ENCODE measurements around the gene OR2A42. TPM values are rescaled to one million over a fixed set of nuclear protein-coding genes. Genes with fewer than 3 reads are reported as not detected.
"Not testable (repeated sequence)": the region's sequence is repeated elsewhere in the genome, so short reads cannot be mapped to it uniquely, and the experiment has no call there.

Gene OR2A42
- total RNA-seq, 1 donor from 2014 or later: not detected

- H3K4me3 Mint-ChIP-seq; H3K4me1 Mint-ChIP-seq; POLR2A ChIA-PET; ATAC-seq (ENCODE audit: low read depth); CTCF ChIA-PET; H3K27me3 Mint-ChIP-seq; H3K9me3 Mint-ChIP-seq; DNase-seq; intact Hi-C loops (cut with micrococcal nuclease); H3K36me3 Mint-ChIP-seq (ENCODE audit: low read depth); H3K27ac Mint-ChIP-seq: not testable (repeated sequence)
Observed at GRCh38 chr7:144188578-144189171, 50.7 kb downstream of the OR2A42 start.

GRCh38 chr7:144187848-144188247 lies 51.6 kb downstream of the OR2A42 start:
- POLR2A ChIA-PET, H3K9me3 Mint-ChIP-seq: not testable (repeated sequence)

GRCh38 chr7:144183166-144183565 lies 56.2 kb downstream of the OR2A42 start, which contains the start of gene CTAGE4:
CTAGE4 (plus strand) TSS chr7:144183466; CDS start chr7:144183504, 38 bp downstream.
- intact Hi-C loops (cut with micrococcal nuclease); ATAC-seq (ENCODE audit: low read depth): not testable (repeated sequence)

More at GRCh38 chr7:144187848-144188247, 51.6 kb downstream of the OR2A42 start:
- H3K27me3 Mint-ChIP-seq; H3K4me3 Mint-ChIP-seq; H3K4me1 Mint-ChIP-seq; CTCF ChIA-PET; H3K36me3 Mint-ChIP-seq (ENCODE audit: low read depth); ATAC-seq (ENCODE audit: low read depth); DNase-seq; H3K27ac Mint-ChIP-seq; intact Hi-C loops (cut with micrococcal nuclease): not testable (repeated sequence)

GRCh38 chr7:144179165-144179479 lies 60.3 kb downstream of the OR2A42 start:
- CTCF ChIA-PET; POLR2A ChIA-PET; H3K4me1 Mint-ChIP-seq; intact Hi-C loops (cut with micrococcal nuclease); DNase-seq; ATAC-seq (ENCODE audit: low read depth); H3K9me3 Mint-ChIP-seq; H3K27ac Mint-ChIP-seq; H3K36me3 Mint-ChIP-seq (ENCODE audit: low read depth); H3K27me3 Mint-ChIP-seq; H3K4me3 Mint-ChIP-seq: not testable (repeated sequence)

More at GRCh38 chr7:144183166-144183565, 56.2 kb downstream of the OR2A42 start, which contains the start of gene CTAGE4:
- CTCF ChIA-PET; H3K27me3 Mint-ChIP-seq; POLR2A ChIA-PET; H3K36me3 Mint-ChIP-seq (ENCODE audit: low read depth); DNase-seq; H3K27ac Mint-ChIP-seq; H3K9me3 Mint-ChIP-seq; H3K4me1 Mint-ChIP-seq; H3K4me3 Mint-ChIP-seq: not testable (repeated sequence)

DNA sequence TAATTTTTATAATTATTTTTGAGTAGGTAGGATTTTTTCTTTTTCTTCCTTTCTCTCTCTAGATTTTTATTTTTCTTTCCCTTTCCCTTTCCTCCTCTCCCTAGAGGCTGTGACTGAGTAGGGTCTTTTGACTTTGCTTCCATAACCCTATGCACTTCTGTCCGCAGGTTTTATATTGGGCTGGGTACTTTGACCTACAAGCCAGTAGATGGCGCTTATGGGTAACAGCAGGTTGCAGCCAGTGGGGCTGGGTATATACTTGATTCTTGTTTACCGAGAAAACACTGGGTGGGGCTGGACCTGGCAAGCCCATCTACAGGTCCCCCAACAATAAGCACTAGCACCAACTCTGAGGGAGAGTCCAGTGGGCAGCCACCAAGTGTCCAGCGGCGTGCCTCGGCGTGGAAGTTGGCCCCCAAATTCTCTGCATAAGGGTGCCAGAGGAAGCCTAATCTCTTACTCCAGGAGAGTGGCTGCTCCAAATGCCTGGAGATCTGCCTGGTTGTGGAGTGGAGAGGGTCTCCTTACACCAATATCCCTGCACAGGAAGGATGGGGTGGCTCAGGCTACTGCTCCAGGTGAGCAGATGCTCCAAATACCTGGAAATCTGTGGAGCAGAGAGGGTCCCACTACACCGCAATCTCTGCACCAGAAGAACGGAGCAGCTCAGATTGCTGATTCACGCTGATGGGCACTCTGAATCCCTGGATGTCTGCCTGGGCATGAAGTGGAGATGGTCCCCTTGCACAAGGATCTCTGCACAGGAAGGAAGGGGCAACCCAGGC lies 60.8 kb downstream of the OR2A42 start:
- peak; percentile 93 for ATAC-seq (ENCODE audit: low read depth)
- POLR2A ChIA-PET; H3K4me3 Mint-ChIP-seq; H3K9me3 Mint-ChIP-seq; intact Hi-C loops (cut with micrococcal nuclease); H3K27ac Mint-ChIP-seq; DNase-seq; H3K4me1 Mint-ChIP-seq; H3K27me3 Mint-ChIP-seq; H3K36me3 Mint-ChIP-seq (ENCODE audit: low read depth): not testable (repeated sequence)
- CTCF ChIA-PET: interaction anchor here (1.3 kb wide), 1 partner anchor 259 kb away, joined by 3 read pairs; no protein-coding TSS in a partner anchor

Other genes starting within 250 kb of the OR2A42 start
- not detected in 2 replicates for gene OR6B1, start 239.3 kb downstream of the OR2A42 start, total RNA-seq
- gene OR2A5, start 190.7 kb downstream of the OR2A42 start, total RNA-seq: not detected in 2 replicates
- gene OR2A25, start 169.8 kb downstream of the OR2A42 start, total RNA-seq: not detected in 2 replicates
- gene OR2A12, start 153.3 kb downstream of the OR2A42 start, total RNA-seq: not detected in 2 replicates
- not detected in 2 replicates for gene OR2A2, start 130.0 kb downstream of the OR2A42 start, total RNA-seq
- gene OR2A14, start 116.4 kb downstream of the OR2A42 start, total RNA-seq: not detected in 2 replicates
- gene CTAGE4, start 56.1 kb downstream of the OR2A42 start, total RNA-seq: not detected in 2 replicates
- gene ARHGEF35, start 43.8 kb downstream of the OR2A42 start, total RNA-seq: 3.9 and 4.9 TPM in 2 replicates
- 1.3 and 1.9 TPM in 2 replicates for gene OR2A7, start 25.2 kb upstream of the OR2A42 start, total RNA-seq
- gene CTAGE8, start 29.7 kb upstream of the OR2A42 start, total RNA-seq: 0.64 and 1.00 TPM in 2 replicates
- gene OR2A1, start 72.8 kb upstream of the OR2A42 start, total RNA-seq: 0.05 TPM in 1 of 2 replicates, not detected in the other
- gene ARHGEF5, start 115.8 kb upstream of the OR2A42 start, total RNA-seq: 6.4 and 7.4 TPM in 2 replicates
- gene NOBOX, start 164.1 kb upstream of the OR2A42 start, total RNA-seq: not detected in 2 replicates

All from activated B cell treated with CpG ODN at 0.5 μM for 24 hours (primary cell).